ENCODE data around the gene MAPK10.
"Not testable (repeated sequence)": the region's sequence is repeated elsewhere in the genome, so short reads cannot be mapped to it uniquely, and the experiment has no call there.

The MAPK10 gene

DNA sequence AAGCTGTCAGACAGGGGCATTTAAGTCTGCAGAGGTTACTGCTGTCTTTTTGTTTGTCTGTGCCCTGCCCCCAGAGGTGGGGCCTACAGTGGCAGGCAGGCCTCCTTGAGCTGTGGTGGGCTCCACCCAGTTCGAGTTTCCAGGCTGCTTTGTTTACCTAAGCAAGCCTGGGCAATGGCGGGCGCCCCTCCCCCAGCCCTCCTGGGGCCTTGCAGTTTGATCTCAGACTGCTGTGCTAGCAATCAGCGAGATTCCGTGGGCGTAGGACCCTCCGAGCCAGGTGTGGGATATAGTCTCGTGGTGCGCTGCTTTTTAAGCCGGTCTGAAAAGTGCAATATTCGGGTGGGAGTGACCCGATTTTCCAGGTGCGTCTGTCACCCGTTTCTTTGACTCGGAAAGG lies 284.1 kb downstream of the MAPK10 start:
- H3K4me3 ChIP-seq (ENCODE audit: low read length); H3K27ac ChIP-seq (ENCODE audit: low read depth, low read length); H3K36me3 ChIP-seq (ENCODE audit: control insufficient read depth, insufficient read depth, low read length); H3K4me1 ChIP-seq (ENCODE audit: control insufficient read depth, insufficient read depth, low read length); H3K27me3 ChIP-seq (ENCODE audit: control insufficient read depth, insufficient read depth, low read length); H3K9ac ChIP-seq (ENCODE audit: low read length): not testable (repeated sequence)

DNA sequence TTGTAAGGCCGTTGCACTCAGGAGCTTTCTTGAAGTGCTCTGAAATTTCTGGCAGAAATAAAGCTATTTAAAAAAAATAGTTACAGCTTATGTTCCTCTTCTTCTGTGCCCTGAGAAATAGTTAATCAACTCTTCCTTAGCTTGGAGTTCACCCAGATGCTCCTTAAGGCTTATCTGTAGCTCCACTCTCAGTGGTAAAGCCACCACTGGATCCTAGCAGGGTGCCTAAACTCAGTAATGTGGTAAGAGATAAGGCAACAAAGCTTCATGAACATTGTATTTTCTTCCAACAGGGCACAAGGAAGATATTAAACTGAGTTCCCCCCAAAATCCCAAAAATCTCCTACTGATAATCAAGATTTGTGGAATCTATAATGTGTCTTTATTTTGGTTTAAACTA lies 299.5 kb downstream of the MAPK10 start:
- no peaks in the 10 kb centered on the region for H3K4me1 ChIP-seq (ENCODE audit: control insufficient read depth, insufficient read depth, low read length)
- H3K36me3 ChIP-seq (ENCODE audit: control insufficient read depth, insufficient read depth, low read length) = no peaks in the 10 kb centered on the region
- H3K9ac ChIP-seq (ENCODE audit: low read length) = no peak overlapping the region
- H3K27me3 ChIP-seq (ENCODE audit: control insufficient read depth, insufficient read depth, low read length) = no peaks in the 10 kb centered on the region
- H3K27ac ChIP-seq (ENCODE audit: low read depth, low read length) = no peak overlapping the region
- H3K4me3 ChIP-seq (ENCODE audit: low read length) = no peak overlapping the region

DNA sequence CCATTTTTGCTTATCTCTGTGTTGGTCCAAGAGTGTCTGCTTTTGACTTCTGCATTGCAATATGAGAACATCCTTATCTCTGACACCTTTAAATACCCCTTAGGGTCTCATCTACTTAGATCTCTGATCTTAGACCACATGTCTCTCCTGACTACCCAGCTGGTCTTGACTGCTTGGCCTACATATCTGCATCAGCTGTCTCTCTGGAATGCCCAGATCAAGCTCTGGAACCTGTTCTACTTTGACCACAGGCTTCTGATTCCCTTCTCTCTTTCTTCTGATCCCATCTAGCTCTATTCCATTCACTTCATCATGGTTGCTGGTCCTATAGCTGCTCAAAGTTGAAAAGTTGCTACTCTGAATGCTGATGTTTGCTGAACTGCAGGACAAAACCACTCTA lies 301.2 kb downstream of the MAPK10 start:
- no peaks in the 10 kb centered on the region for H3K36me3 ChIP-seq (ENCODE audit: control insufficient read depth, insufficient read depth, low read length)
- H3K27me3 ChIP-seq (ENCODE audit: control insufficient read depth, insufficient read depth, low read length) = no peaks in the 10 kb centered on the region
- no peaks in the 10 kb centered on the region for H3K4me1 ChIP-seq (ENCODE audit: control insufficient read depth, insufficient read depth, low read length)
- no peak overlapping the region for H3K4me3 ChIP-seq (ENCODE audit: low read length)
- no peak overlapping the region for H3K27ac ChIP-seq (ENCODE audit: low read depth, low read length)
- no peak overlapping the region for H3K9ac ChIP-seq (ENCODE audit: low read length)

DNA sequence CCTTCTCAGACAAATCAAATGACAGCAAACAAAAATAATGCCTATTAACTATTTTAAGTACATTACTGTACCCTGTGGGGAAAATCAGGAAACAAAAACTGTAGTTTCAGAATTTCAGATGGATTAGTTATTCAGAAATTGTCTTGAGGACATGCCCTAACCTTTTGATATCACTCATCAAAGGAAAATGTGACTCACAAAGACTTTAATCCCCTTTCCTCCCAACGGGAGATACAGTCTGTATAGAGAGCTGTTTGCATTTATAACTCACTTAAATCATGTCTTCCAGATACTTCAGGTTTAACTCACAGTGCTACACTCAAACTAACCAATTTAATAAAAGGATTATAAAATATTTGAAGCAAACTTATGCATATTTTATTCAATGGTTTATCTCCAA lies 304.0 kb downstream of the MAPK10 start:
- Histone ChIP-seq H3K36me3 (ENCODE audit: control insufficient read depth, insufficient read depth, low read length) (no peaks in the 10 kb centered on the region), H3K4me3 (ENCODE audit: low read length) (no peak overlapping the region), H3K27me3 (ENCODE audit: control insufficient read depth, insufficient read depth, low read length) (no peaks in the 10 kb centered on the region), H3K27ac (ENCODE audit: low read depth, low read length) (no peak overlapping the region), H3K4me1 (ENCODE audit: control insufficient read depth, insufficient read depth, low read length) (no peaks in the 10 kb centered on the region), H3K9ac (ENCODE audit: low read length) (no peak overlapping the region)

DNA sequence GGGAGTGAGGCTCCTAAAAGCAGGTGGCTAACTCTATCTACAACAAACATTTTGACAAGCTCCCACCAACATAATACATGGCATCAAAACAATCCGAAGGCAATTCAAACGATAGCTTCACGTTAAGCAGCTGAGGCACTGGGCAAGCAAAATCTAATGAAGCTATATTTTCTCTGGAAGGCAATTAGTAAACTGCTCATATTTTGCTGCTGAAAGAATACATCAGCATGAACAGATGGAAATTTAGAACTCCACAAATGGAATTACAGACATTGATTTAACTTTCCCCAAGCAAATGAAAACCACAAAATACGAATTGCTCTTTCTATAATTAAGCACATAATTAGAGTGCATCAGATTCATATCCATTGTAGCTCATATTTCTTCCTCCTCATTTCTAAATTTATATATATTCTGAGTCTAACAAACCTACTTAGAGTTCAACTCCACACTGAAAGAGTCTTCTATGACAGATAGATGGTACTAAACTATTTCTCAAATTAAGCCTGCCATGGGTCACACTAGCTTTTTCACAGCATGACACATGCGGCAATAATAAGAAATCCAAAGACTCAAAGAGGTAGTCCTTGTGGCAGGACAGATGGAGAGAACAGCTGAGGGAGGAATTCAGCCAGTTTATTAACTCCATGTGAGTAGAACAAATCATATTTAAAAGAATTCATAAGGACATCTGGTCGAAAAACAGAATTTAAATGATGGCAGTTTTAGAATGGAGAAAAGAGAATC lies 305.4 kb downstream of the MAPK10 start:
- Histone ChIP-seq H3K4me1 (ENCODE audit: control insufficient read depth, insufficient read depth, low read length) (no peaks in the 10 kb centered on the region), H3K27ac (ENCODE audit: low read depth, low read length) (no peak overlapping the region), H3K36me3 (ENCODE audit: control insufficient read depth, insufficient read depth, low read length) (no peaks in the 10 kb centered on the region), H3K4me3 (ENCODE audit: low read length) (no peak overlapping the region), H3K9ac (ENCODE audit: low read length) (no peak overlapping the region), H3K27me3 (ENCODE audit: control insufficient read depth, insufficient read depth, low read length) (no peaks in the 10 kb centered on the region)

DNA sequence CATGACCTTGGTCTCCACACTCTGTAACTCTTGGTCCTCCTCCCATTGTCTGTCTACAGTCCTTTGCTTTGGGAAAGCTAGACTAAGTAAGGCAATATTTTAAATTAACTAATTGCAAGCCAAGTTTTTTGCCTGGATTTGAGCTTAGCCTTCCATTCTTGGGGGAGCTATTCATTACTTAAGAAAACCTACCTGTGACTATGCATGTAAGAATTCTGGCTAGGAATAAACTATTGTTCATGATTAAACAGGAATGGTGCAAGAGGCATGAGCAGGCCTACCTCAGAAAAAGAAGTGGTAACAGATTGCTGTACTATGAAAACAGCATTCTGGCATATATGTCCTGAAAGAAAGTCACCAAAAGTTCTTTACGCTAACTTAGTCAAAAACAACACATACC lies 309.4 kb downstream of the MAPK10 start:
- no peak overlapping the region for H3K27ac ChIP-seq (ENCODE audit: low read depth, low read length)
- no peaks in the 10 kb centered on the region for H3K27me3 ChIP-seq (ENCODE audit: control insufficient read depth, insufficient read depth, low read length)
- no peak overlapping the region for H3K4me3 ChIP-seq (ENCODE audit: low read length)
- H3K9ac ChIP-seq (ENCODE audit: low read length) = no peak overlapping the region
- no peaks in the 10 kb centered on the region for H3K4me1 ChIP-seq (ENCODE audit: control insufficient read depth, insufficient read depth, low read length)
- no peaks in the 10 kb centered on the region for H3K36me3 ChIP-seq (ENCODE audit: control insufficient read depth, insufficient read depth, low read length)

DNA sequence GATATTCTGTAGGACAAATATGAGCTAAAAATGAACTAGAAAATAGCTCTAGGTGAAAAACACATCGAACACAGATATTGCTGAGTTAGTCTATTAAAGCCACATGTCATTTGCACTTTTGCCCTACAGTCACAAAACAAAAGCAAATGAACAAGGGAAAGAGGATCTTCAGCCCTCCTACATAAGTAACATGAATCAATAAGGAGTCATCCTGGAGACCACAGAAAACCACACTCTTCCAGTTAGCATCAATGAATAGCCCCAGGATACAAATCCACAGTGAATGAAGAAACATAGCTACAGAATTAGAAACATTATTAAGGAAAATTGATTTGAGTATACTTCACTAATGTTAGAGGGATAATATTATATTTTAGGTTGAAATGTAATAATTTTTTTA lies 311.4 kb downstream of the MAPK10 start:
- Histone ChIP-seq H3K4me3 (ENCODE audit: low read length) (no peak overlapping the region), H3K27ac (ENCODE audit: low read depth, low read length) (no peak overlapping the region), H3K9ac (ENCODE audit: low read length) (no peak overlapping the region), H3K4me1 (ENCODE audit: control insufficient read depth, insufficient read depth, low read length) (no peaks in the 10 kb centered on the region), H3K36me3 (ENCODE audit: control insufficient read depth, insufficient read depth, low read length) (no peaks in the 10 kb centered on the region), H3K27me3 (ENCODE audit: control insufficient read depth, insufficient read depth, low read length) (no peaks in the 10 kb centered on the region)

DNA sequence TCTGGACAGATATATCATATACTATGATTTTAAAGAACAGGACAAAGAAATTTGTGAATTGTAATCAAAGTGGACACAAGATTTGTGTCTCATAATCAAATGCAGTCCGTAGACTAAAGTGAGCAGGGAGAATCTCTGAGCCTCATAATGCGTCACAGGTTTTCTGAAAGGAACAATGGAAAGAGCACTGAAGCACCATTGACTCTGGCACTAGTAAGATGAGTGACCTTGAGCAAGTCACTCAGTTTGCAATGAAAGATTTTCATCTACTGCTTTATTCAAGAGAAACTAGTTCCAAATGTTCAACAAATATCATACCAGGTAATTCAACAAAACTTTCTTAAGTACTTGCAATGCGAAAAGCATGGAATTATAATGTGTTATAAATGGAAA lies 315.3 kb downstream of the MAPK10 start:
- Histone ChIP-seq H3K27me3 (ENCODE audit: control insufficient read depth, insufficient read depth, low read length) (no peaks in the 10 kb centered on the region), H3K4me3 (ENCODE audit: low read length) (no peak overlapping the region), H3K27ac (ENCODE audit: low read depth, low read length) (no peak overlapping the region), H3K36me3 (ENCODE audit: control insufficient read depth, insufficient read depth, low read length) (no peaks in the 10 kb centered on the region), H3K9ac (ENCODE audit: low read length) (no peak overlapping the region), H3K4me1 (ENCODE audit: control insufficient read depth, insufficient read depth, low read length) (no peaks in the 10 kb centered on the region)

DNA sequence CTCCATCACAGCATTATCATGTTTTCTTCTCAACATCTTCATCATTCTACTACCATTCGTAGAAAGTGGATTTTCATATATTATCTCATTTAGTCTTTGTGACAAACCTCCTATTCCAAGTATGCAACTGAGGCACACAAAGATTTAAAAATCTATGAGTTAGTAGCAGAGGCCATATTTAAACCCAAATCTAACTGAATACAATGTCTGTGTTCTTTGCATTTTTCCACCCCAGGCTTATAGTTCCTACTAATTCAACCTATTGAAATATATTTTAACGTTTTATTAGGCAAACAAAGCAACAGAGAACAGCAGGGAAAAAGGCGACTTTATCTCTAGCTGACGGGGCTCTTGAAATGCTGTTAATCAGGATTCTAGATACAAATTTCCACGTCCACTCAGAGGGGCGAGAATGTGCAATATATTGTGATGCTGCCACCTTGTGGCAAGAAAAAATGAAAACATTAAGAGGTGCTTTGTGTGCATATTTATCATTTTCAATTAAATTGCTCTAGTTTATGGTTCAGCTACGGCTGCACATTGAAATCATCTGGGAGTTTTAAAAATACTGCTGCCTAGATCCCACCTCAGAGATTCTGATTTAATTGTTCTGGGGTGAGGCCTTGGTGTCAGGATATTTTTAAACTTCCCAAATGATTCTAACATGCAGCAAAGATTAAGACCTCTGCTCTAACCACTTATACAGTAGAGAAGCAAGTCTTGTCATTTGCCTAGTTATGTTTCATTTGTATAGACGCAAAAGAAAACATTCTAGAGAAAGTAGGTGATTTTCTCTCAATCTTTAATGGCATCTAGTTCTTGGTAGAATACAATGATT lies 315.9 kb downstream of the MAPK10 start:
- Histone ChIP-seq H3K27ac (ENCODE audit: low read depth, low read length) (no peak overlapping the region), H3K27me3 (ENCODE audit: control insufficient read depth, insufficient read depth, low read length) (no peaks in the 10 kb centered on the region), H3K4me1 (ENCODE audit: control insufficient read depth, insufficient read depth, low read length) (no peaks in the 10 kb centered on the region), H3K36me3 (ENCODE audit: control insufficient read depth, insufficient read depth, low read length) (no peaks in the 10 kb centered on the region), H3K9ac (ENCODE audit: low read length) (no peak overlapping the region), H3K4me3 (ENCODE audit: low read length) (no peak overlapping the region)

DNA sequence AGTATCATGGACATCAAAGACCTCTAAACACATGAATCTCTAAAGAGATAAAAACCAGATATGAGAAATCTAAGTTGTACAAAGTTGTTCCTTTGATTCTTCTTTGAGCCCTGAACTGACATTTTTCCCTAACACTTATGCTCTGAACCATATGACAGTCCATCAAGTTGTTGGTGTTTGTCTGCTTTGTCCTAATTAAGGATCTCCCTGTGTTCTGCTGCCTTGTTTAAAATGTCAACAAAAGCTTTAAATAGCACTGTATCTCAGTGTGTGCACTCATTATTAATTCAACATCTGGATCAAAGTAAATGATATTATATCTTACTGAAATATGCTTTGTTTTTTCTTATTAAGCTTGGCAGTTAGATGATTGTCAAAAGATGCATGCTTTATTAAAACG lies 321.8 kb downstream of the MAPK10 start:
- Histone ChIP-seq H3K36me3 (ENCODE audit: control insufficient read depth, insufficient read depth, low read length) (no peaks in the 10 kb centered on the region), H3K27me3 (ENCODE audit: control insufficient read depth, insufficient read depth, low read length) (no peaks in the 10 kb centered on the region), H3K4me1 (ENCODE audit: control insufficient read depth, insufficient read depth, low read length) (peaks cover 2% of the 10 kb centered on the region), H3K27ac (ENCODE audit: low read depth, low read length) (no peak overlapping the region), H3K4me3 (ENCODE audit: low read length) (no peak overlapping the region), H3K9ac (ENCODE audit: low read length) (no peak overlapping the region)

DNA sequence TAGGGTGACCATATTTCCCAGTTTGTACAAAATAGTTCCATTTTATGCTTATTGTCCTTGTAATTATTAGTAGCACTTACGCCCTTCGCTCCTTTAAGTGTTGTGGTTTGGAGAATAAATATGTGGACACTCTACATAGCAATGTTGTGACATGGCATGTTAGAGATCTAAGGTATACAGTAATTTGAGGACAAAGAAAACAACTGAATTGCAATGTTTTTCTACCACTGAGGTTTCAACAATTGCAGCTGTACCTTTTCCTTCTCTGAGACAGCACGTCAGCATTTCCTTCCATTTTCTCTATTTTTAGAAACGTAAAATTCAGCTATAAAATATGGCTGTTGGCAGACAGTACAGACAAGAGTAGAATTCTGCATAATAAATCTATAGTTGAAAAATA lies 323.1 kb downstream of the MAPK10 start:
- Histone ChIP-seq H3K4me3 (ENCODE audit: low read length) (no peak overlapping the region), H3K4me1 (ENCODE audit: control insufficient read depth, insufficient read depth, low read length) (peaks cover 8% of the 10 kb centered on the region), H3K36me3 (ENCODE audit: control insufficient read depth, insufficient read depth, low read length) (no peaks in the 10 kb centered on the region), H3K27me3 (ENCODE audit: control insufficient read depth, insufficient read depth, low read length) (no peaks in the 10 kb centered on the region), H3K9ac (ENCODE audit: low read length) (no peak overlapping the region), H3K27ac (ENCODE audit: low read depth, low read length) (no peak overlapping the region)

DNA sequence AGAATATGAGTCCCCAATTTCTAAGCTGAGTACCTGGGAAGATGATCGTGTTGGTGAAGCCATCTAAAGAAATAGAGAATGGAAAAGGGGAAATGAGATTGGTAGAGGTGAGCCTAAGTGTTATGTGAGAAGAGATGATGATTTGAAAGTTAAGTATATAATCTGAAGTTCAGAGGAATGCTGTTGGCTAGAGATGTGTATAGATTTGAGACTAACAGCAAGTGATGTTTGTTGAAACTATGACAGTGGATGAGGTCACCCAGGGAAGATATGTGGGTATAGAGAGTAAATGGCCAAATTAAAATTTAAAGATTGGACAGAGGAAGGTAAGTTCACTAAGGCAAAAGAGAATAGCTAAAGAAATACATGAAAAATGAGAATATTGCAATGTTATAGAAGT lies 324.2 kb downstream of the MAPK10 start:
- H3K27me3 ChIP-seq (ENCODE audit: control insufficient read depth, insufficient read depth, low read length) = no peaks in the 10 kb centered on the region
- no peak overlapping the region for H3K9ac ChIP-seq (ENCODE audit: low read length)
- H3K27ac ChIP-seq (ENCODE audit: low read depth, low read length) = no peak overlapping the region
- no peaks in the 10 kb centered on the region for H3K36me3 ChIP-seq (ENCODE audit: control insufficient read depth, insufficient read depth, low read length)
- peaks cover 8% of the 10 kb centered on the region for H3K4me1 ChIP-seq (ENCODE audit: control insufficient read depth, insufficient read depth, low read length)
- H3K4me3 ChIP-seq (ENCODE audit: low read length) = no peak overlapping the region

DNA sequence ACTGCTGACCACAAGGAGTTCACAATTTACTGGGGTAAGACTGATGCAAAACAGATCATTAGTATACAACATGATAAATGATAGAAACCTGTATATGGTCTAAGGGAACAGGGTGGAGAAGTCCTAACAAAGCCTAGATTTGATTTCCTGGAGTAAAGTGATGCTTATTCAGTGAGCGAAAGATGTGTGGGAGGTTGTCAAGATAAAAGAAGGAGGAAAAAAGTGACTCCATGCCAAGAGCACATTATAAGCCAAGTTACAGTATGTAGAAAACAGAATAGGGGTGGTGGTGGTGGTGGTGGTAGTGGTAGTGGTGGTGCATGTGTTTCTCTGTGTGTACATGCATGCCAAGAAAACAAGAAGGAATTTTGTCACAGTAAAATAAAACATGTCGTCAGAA lies 325.2 kb downstream of the MAPK10 start:
- Histone ChIP-seq H3K4me3 (ENCODE audit: low read length) (no peak overlapping the region), H3K36me3 (ENCODE audit: control insufficient read depth, insufficient read depth, low read length) (no peaks in the 10 kb centered on the region), H3K27ac (ENCODE audit: low read depth, low read length) (no peak overlapping the region), H3K4me1 (ENCODE audit: control insufficient read depth, insufficient read depth, low read length) (peaks cover 8% of the 10 kb centered on the region), H3K9ac (ENCODE audit: low read length) (no peak overlapping the region), H3K27me3 (ENCODE audit: control insufficient read depth, insufficient read depth, low read length) (no peaks in the 10 kb centered on the region)
